Panc1 (cell line): Measurements from ENCODE around the gene ALAS2. TPM values are rescaled to one million over a fixed set of nuclear protein-coding genes. Genes with fewer than 3 reads are reported as not detected.

Experiments used
- ATAC-seq: fragments of 200-7000 bp; cut with Tn5 transposase; 2 replicates; pipeline ENCODE4 v1.9.1; 2020; ENCODE audit warnings: mild to moderate bottlenecking, moderate library complexity
- BruUV-seq: library from RNA; stranded (reverse); fragments of 400-500 nt; replicated peaks from 2 replicates; lab custom pipeline; 2021; lab: Mats Ljungman, UMichigan
- CTCF ChIA-PET: fragments of 300-600 bp; sonication (Branson Sonifier 250); formaldehyde crosslinking; loops from one replicate; lab custom pipeline; 2022; ENCODE audit warnings: antibody characterized with exemption; lab: Charles Lee
- POLR2A ChIA-PET: fragments of 300-600 bp; sonication (Branson Sonifier 250); formaldehyde crosslinking; loops from one replicate; lab custom pipeline; 2022; ENCODE audit warnings: antibody characterized with exemption; lab: Charles Lee
- DNase-seq: peaks from one replicate; pipeline ENCODE4 v3.0.0-alpha.2; 2010; ENCODE audit warnings: low read depth, low spot score
- H3K27ac ChIP-seq: 2 replicates; pipeline ENCODE4 v1.5.1; 2011; ENCODE audit warnings: mild to moderate bottlenecking, low read length, inconsistent platforms
- H3K27me3 ChIP-seq: fragments of 200-500 bp; sonication (Bioruptor generic); 2 replicates; pipeline ENCODE4 v1.6.0; 2014; ENCODE audit warnings: low read length, inconsistent platforms; ENCODE audit not compliant: control insufficient read depth, insufficient read depth
- H3K36me3 ChIP-seq: fragments of 200-500 bp; sonication (Bioruptor generic); 2 replicates; pipeline ENCODE4 v1.5.1; 2014; ENCODE audit warnings: inconsistent platforms, mild to moderate bottlenecking, low read length, moderate library complexity; ENCODE audit not compliant: control insufficient read depth, insufficient read depth
- H3K4me1 ChIP-seq: 2 replicates; pipeline ENCODE4 v1.5.1; 2011; ENCODE audit warnings: inconsistent platforms, mild to moderate bottlenecking, low read length, moderate library complexity; ENCODE audit not compliant: control insufficient read depth, insufficient read depth
- H3K4me3 ChIP-seq, 2 experiments: 2 replicates each; pipeline ENCODE4 v1.5.1; 2011 to 2012; ENCODE audit warnings: low read depth in 2 of 2, low read length in 2 of 2, mild to moderate bottlenecking in 2 of 2, inconsistent platforms in 1 of 2, moderate library complexity in 1 of 2
- H3K9me3 ChIP-seq: fragments of 200-500 bp; sonication (Bioruptor generic); 2 replicates; pipeline ENCODE4 v1.5.1; 2014; ENCODE audit warnings: low read depth, mild to moderate bottlenecking, inconsistent platforms, low read length, moderate library complexity; ENCODE audit not compliant: control insufficient read depth, insufficient read depth
- POLR2AphosphoS5 ChIP-seq: IDR thresholded peaks from 2 replicates; pipeline ENCODE4 v1.6.1; 2012; ENCODE audit warnings: mild to moderate bottlenecking, low read depth, low read length, moderate library complexity
- SIN3A ChIP-seq: IDR thresholded peaks from 2 replicates; pipeline ENCODE4 v1.6.1; 2012; ENCODE audit warnings: low read depth, mild to moderate bottlenecking, low read length, moderate library complexity, borderline replicate concordance; ENCODE audit not compliant: insufficient read depth
- TCF7L2 ChIP-seq: IDR thresholded peaks from 2 replicates; pipeline ENCODE4 v1.6.1; 2011; ENCODE audit warnings: mild to moderate bottlenecking, low read depth, low read length, inconsistent platforms
- in situ Hi-C: cut with HindIII; loops from 2 replicates; pipeline ENCODE4 v1.10.0; 2016; ENCODE audit warnings: low sequenced_read_pairs, low pct_unique_long_range_greater_than_20kb
- intact Hi-C: fragments of 100-400 bp; cut with micrococcal nuclease; formaldehyde crosslinking; loops from one replicate; pipeline ENCODE4 v1.10.0; 2022; ENCODE audit not compliant: unreplicated experiment
- total RNA-seq: library from RNA; stranded (reverse); gene quantifications from one replicate; pipeline ENCODE4 v1.2.1, GENCODE V29; 2021; ENCODE audit not compliant: unreplicated experiment
- TF ChIP-seq, protein P1 (sequence below), 2 experiments: IDR thresholded peaks; 2 replicates each; pipeline ENCODE4 v1.6.1; 2011 to 2012; ENCODE audit warnings: low read depth in 2 of 2, control low read depth in 1 of 2, low read length in 1 of 2, mild to moderate bottlenecking in 1 of 2, moderate library complexity in 1 of 2; ENCODE audit not compliant: insufficient read depth in 1 of 2
- TF ChIP-seq, protein P2 (sequence below): fragments of 450-650 bp; IDR thresholded peaks from 2 replicates; pipeline ENCODE4 v1.5.1; 2017; ENCODE audit warnings: mild to moderate bottlenecking

Gene ALAS2
- total RNA-seq, 1 experiment from 2014 or later = not detected

DNA sequence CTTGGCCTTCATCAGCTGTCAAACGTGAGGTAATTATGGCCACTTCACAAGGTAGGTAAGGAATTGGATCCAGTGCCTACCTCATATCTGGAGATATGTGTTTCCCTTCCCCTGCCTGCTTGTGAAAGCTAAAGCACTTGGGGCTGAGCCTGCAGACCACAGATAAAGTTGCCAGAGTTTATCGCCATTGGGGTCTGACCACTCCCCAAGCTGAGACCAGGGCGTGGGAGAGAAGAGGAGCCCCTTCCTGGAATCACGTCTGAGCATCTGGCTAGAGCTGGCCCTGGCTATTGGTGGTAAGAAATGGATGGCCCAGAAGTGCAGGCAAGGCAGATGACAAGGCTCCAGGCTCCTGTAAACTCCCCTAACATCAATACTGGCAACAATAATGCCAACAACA, 2.7 kb downstream of the ALAS2 start:
- CTCF ChIA-PET = no interaction called here
- Histone ChIP-seq H3K36me3 (no peaks in the 10 kb centered on the region), H3K27ac (no peak overlapping the region), H3K4me3 (no peak overlapping the region), H3K9me3 (no peaks in the 10 kb centered on the region), H3K27me3 (no peaks in the 10 kb centered on the region), H3K4me1 (no peaks in the 10 kb centered on the region)
- POLR2A ChIA-PET = no interaction called here
- TF ChIP-seq SIN3A = no peak
- TF ChIP-seq, protein P1, sequence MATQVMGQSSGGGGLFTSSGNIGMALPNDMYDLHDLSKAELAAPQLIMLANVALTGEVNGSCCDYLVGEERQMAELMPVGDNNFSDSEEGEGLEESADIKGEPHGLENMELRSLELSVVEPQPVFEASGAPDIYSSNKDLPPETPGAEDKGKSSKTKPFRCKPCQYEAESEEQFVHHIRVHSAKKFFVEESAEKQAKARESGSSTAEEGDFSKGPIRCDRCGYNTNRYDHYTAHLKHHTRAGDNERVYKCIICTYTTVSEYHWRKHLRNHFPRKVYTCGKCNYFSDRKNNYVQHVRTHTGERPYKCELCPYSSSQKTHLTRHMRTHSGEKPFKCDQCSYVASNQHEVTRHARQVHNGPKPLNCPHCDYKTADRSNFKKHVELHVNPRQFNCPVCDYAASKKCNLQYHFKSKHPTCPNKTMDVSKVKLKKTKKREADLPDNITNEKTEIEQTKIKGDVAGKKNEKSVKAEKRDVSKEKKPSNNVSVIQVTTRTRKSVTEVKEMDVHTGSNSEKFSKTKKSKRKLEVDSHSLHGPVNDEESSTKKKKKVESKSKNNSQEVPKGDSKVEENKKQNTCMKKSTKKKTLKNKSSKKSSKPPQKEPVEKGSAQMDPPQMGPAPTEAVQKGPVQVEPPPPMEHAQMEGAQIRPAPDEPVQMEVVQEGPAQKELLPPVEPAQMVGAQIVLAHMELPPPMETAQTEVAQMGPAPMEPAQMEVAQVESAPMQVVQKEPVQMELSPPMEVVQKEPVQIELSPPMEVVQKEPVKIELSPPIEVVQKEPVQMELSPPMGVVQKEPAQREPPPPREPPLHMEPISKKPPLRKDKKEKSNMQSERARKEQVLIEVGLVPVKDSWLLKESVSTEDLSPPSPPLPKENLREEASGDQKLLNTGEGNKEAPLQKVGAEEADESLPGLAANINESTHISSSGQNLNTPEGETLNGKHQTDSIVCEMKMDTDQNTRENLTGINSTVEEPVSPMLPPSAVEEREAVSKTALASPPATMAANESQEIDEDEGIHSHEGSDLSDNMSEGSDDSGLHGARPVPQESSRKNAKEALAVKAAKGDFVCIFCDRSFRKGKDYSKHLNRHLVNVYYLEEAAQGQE (IDR thresholded peaks at IDR 0.05; ENCODE audit: insufficient read depth in 1 of 2, low read depth in 2 of 2, low read length in 1 of 2) = no peak
- no peak for TF ChIP-seq TCF7L2
- TF ChIP-seq POLR2AphosphoS5 = no peak
- TF ChIP-seq, protein P2, sequence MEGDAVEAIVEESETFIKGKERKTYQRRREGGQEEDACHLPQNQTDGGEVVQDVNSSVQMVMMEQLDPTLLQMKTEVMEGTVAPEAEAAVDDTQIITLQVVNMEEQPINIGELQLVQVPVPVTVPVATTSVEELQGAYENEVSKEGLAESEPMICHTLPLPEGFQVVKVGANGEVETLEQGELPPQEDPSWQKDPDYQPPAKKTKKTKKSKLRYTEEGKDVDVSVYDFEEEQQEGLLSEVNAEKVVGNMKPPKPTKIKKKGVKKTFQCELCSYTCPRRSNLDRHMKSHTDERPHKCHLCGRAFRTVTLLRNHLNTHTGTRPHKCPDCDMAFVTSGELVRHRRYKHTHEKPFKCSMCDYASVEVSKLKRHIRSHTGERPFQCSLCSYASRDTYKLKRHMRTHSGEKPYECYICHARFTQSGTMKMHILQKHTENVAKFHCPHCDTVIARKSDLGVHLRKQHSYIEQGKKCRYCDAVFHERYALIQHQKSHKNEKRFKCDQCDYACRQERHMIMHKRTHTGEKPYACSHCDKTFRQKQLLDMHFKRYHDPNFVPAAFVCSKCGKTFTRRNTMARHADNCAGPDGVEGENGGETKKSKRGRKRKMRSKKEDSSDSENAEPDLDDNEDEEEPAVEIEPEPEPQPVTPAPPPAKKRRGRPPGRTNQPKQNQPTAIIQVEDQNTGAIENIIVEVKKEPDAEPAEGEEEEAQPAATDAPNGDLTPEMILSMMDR = no peak
- in situ Hi-C loops (no loop called here), intact Hi-C loops (no loop called here)
- BruUV-seq = no TSS peak
- no peak for ATAC-seq
- no peak for DNase-seq

DNA sequence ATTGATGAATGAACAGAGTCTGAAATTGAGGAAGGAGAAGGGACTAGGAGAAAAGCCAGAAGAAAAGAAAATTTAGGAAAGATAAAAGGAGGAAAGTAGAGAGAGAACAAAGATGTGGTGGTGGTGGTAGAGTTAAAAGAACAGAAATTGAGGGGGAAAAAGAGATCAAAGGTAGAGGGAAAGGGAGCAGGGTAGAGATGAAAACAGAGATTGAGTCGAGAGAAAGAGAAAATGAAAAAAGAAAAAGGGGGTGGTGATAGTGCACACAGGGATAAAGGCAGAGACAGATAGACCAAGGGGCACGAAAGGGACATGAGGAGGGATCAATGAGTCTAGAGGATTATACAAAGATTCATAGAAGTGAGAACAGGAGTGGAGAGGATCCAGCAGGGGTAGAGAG, 3.9 kb downstream of the ALAS2 start:
- POLR2A ChIA-PET = no interaction called here
- Histone ChIP-seq H3K4me1 (no peaks in the 10 kb centered on the region), H3K36me3 (no peaks in the 10 kb centered on the region), H3K4me3 (no peak overlapping the region), H3K27ac (no peak overlapping the region), H3K9me3 (no peaks in the 10 kb centered on the region), H3K27me3 (no peaks in the 10 kb centered on the region)
- intact Hi-C loops (no loop called here), in situ Hi-C loops (no loop called here)
- no TSS peak for BruUV-seq
- no peak for DNase-seq
- no peak for TF ChIP-seq POLR2AphosphoS5
- TF ChIP-seq, protein P1 (IDR thresholded peaks at IDR 0.05; ENCODE audit: insufficient read depth in 1 of 2, low read depth in 2 of 2, low read length in 1 of 2) = no peak
- TF ChIP-seq, protein P2 = no peak
- no peak for TF ChIP-seq TCF7L2
- TF ChIP-seq SIN3A = no peak
- CTCF ChIA-PET = no interaction called here
- ATAC-seq = no peak
